ENCODE data around the gene KNL1. TPM values are rescaled to one million over a fixed set of nuclear protein-coding genes. Genes with fewer than 3 reads are reported as not detected.
A peak's percentile ranks its signal among the peaks of the same experiment; 100 is the strongest.

Gene KNL1
- total and polyA plus RNA-seq, 10 of the 15 experiments (the other 5 are each of a cell fraction or from before 2014, with no cell fraction given): 10.9 to 55.5 (median 28.4) TPM

- TF ChIP-seq CREB1 (IDR thresholded peaks at IDR 0.05; ENCODE audit: low read depth): 0 out of 2 replicates have a peak, but pooled peaks have one; percentile 35
- TF ChIP-seq SIX5 (IDR thresholded peaks at IDR 0.05; ENCODE audit: low read depth, low read length, severe bottlenecking): no peak
- no peak for TF ChIP-seq YBX1 (IDR thresholded peaks at IDR 0.05)
- no peak for TF ChIP-seq CHD1 (IDR thresholded peaks at IDR 0.05; ENCODE audit: low read depth, low read length)
- no peak for TF ChIP-seq E2F4 (IDR thresholded peaks at IDR 0.05; ENCODE audit: low read depth, low read length)
- no peak for TF ChIP-seq SUPT20H (IDR thresholded peaks at IDR 0.05; ENCODE audit: borderline replicate concordance, control insufficient read depth, low read depth, low read length)
- no peak for TF ChIP-seq PBX3 (IDR thresholded peaks at IDR 0.05; ENCODE audit: insufficient replicate concordance, low read depth, low read length)
- TF ChIP-seq, protein P1, sequence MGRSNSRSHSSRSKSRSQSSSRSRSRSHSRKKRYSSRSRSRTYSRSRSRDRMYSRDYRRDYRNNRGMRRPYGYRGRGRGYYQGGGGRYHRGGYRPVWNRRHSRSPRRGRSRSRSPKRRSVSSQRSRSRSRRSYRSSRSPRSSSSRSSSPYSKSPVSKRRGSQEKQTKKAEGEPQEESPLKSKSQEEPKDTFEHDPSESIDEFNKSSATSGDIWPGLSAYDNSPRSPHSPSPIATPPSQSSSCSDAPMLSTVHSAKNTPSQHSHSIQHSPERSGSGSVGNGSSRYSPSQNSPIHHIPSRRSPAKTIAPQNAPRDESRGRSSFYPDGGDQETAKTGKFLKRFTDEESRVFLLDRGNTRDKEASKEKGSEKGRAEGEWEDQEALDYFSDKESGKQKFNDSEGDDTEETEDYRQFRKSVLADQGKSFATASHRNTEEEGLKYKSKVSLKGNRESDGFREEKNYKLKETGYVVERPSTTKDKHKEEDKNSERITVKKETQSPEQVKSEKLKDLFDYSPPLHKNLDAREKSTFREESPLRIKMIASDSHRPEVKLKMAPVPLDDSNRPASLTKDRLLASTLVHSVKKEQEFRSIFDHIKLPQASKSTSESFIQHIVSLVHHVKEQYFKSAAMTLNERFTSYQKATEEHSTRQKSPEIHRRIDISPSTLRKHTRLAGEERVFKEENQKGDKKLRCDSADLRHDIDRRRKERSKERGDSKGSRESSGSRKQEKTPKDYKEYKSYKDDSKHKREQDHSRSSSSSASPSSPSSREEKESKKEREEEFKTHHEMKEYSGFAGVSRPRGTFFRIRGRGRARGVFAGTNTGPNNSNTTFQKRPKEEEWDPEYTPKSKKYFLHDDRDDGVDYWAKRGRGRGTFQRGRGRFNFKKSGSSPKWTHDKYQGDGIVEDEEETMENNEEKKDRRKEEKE (IDR thresholded peaks at IDR 0.05): no peak
- TF ChIP-seq BCL11A (IDR thresholded peaks at IDR 0.05; ENCODE audit: low read depth, low read length): no peak
- 0 out of 2 replicates have a peak, but pooled peaks have one; percentile 2 for TF ChIP-seq MAX (IDR thresholded peaks at IDR 0.05; ENCODE audit: low read depth, low read length)
- TF ChIP-seq STAT3 (IDR thresholded peaks at IDR 0.05; ENCODE audit: low read depth, low read length): no peak
- no peak for TF ChIP-seq SUZ12 (IDR thresholded peaks at IDR 0.05; ENCODE audit: unreplicated experiment)
- peak; percentile 91; the same call in 1 of the 2 replicates for TF ChIP-seq NKRF (conservative IDR thresholded peaks at IDR 0.05)
- TF ChIP-seq BMI1 (IDR thresholded peaks at IDR 0.05; ENCODE audit: borderline replicate concordance): no peak
- TF ChIP-seq SKIL (IDR thresholded peaks at IDR 0.05; ENCODE audit: low read depth, poor library complexity, severe bottlenecking): no peak
- TF ChIP-seq ZNF274 (IDR thresholded peaks at IDR 0.05; ENCODE audit: insufficient read depth, insufficient read length): no peak
- no peak for TF ChIP-seq KAT2A (conservative IDR thresholded peaks at IDR 0.05; ENCODE audit: control insufficient read depth, low read depth, low read length)
Measured at GRCh38 chr15:40594429-40594836, 384 bp downstream of the KNL1 start (continued).

Measured in GM12878 (cell line).